ENCODE results near the gene DPPA5. TPM values are rescaled to one million over a fixed set of nuclear protein-coding genes. Genes with fewer than 3 reads are reported as not detected.
"Not testable (repeated sequence)": the region's sequence is repeated elsewhere in the genome, so short reads cannot be mapped to it uniquely, and the experiment has no call there.

Gene DPPA5, protein sequence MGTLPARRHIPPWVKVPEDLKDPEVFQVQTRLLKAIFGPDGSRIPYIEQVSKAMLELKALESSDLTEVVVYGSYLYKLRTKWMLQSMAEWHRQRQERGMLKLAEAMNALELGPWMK
- total RNA-seq = not detected in 2 replicates
- long read RNA-seq = 0 reads

GRCh38 chr6:73353636-73354593, at the start of gene DPPA5:
TSS of gene DPPA5 (minus strand) at chr6:73354276. CDS start at chr6:73354225, 51 bp downstream.
- H3K4me1 Mint-ChIP-seq (ENCODE audit: low read depth) = no peaks in the 10 kb centered on the region
- H3K4me3 Mint-ChIP-seq (ENCODE audit: low read depth) = no peak within 1 kb of the TSS
- H3K27ac Mint-ChIP-seq = no peak within 1 kb of the TSS
- no peak for DNase-seq (ENCODE audit: low spot score, unreplicated experiment)
- no peaks in the 10 kb centered on the region for H3K36me3 Mint-ChIP-seq (ENCODE audit: insufficient read depth)
- H3K27me3 Mint-ChIP-seq = peaks cover 13% of the 10 kb centered on the region
- no peaks in the 10 kb centered on the region for H3K9me3 Mint-ChIP-seq (ENCODE audit: low read depth)
- TF ChIP-seq, protein P1, sequence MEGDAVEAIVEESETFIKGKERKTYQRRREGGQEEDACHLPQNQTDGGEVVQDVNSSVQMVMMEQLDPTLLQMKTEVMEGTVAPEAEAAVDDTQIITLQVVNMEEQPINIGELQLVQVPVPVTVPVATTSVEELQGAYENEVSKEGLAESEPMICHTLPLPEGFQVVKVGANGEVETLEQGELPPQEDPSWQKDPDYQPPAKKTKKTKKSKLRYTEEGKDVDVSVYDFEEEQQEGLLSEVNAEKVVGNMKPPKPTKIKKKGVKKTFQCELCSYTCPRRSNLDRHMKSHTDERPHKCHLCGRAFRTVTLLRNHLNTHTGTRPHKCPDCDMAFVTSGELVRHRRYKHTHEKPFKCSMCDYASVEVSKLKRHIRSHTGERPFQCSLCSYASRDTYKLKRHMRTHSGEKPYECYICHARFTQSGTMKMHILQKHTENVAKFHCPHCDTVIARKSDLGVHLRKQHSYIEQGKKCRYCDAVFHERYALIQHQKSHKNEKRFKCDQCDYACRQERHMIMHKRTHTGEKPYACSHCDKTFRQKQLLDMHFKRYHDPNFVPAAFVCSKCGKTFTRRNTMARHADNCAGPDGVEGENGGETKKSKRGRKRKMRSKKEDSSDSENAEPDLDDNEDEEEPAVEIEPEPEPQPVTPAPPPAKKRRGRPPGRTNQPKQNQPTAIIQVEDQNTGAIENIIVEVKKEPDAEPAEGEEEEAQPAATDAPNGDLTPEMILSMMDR (IDR thresholded peaks at IDR 0.05; ENCODE audit: unreplicated experiment) = no peak

DNA sequence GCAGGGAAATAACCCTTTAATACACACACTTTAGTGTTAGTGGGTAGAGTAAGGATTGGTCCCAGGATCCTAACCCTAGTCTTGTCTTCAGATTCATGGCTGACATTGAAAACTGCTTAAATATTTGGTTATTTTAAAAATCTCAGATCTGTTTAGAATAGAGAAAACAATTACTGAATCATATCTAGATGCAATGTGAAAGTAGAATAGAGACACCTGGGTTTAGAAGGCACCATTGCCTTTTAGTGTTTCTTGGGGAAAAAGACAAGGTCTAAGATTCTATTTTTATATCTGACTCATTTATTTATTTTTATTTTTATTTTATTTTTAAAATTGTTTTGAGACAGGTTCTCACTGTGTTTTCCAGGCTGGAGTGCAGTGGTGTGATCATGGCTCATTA, 46.6 kb upstream of the DPPA5 start:
- no peaks in the 10 kb centered on the region for H3K27me3 Mint-ChIP-seq
- H3K4me3 Mint-ChIP-seq (ENCODE audit: low read depth) = no peak overlapping the region
- H3K27ac Mint-ChIP-seq = no peak overlapping the region
- no peak for DNase-seq (ENCODE audit: low spot score, unreplicated experiment)
- no peaks in the 10 kb centered on the region for H3K9me3 Mint-ChIP-seq (ENCODE audit: low read depth)
- peaks cover 5% of the 10 kb centered on the region for H3K4me1 Mint-ChIP-seq (ENCODE audit: low read depth)
- TF ChIP-seq, protein P1 (IDR thresholded peaks at IDR 0.05; ENCODE audit: unreplicated experiment) = no peak
- H3K36me3 Mint-ChIP-seq (ENCODE audit: insufficient read depth) = no peaks in the 10 kb centered on the region

GRCh38 chr6:73395875-73396274, 41.8 kb upstream of the DPPA5 start:
- Mint-ChIP-seq H3K36me3 (ENCODE audit: insufficient read depth) (no peaks in the 10 kb centered on the region), H3K4me1 (ENCODE audit: low read depth) (peaks cover 5% of the 10 kb centered on the region), H3K9me3 (ENCODE audit: low read depth) (no peaks in the 10 kb centered on the region), H3K27ac (no peak overlapping the region), H3K27me3 (peaks cover 8% of the 10 kb centered on the region), H3K4me3 (ENCODE audit: low read depth) (no peak overlapping the region)
- no peak for DNase-seq (ENCODE audit: low spot score, unreplicated experiment)
- TF ChIP-seq, protein P1 (IDR thresholded peaks at IDR 0.05; ENCODE audit: unreplicated experiment) = no peak

- Mint-ChIP-seq H3K27me3 (peaks cover 8% of the 10 kb centered on the region), H3K9me3 (ENCODE audit: low read depth) (no peaks in the 10 kb centered on the region), H3K27ac (no peak within 1 kb of the TSS), H3K4me3 (ENCODE audit: low read depth) (no peak within 1 kb of the TSS), H3K4me1 (ENCODE audit: low read depth) (peaks cover 3% of the 10 kb centered on the region), H3K36me3 (ENCODE audit: insufficient read depth) (no peaks in the 10 kb centered on the region)
- no peak for DNase-seq (ENCODE audit: low spot score, unreplicated experiment)
- TF ChIP-seq, protein P1 (IDR thresholded peaks at IDR 0.05; ENCODE audit: unreplicated experiment) = no peak
Observed at GRCh38 chr6:73394577-73395354, 40.7 kb upstream of the DPPA5 start, which contains the start of gene DDX43. TSS of gene DDX43 (plus strand) at chr6:73394828. CDS start at chr6:73394906, 78 bp downstream.

- Mint-ChIP-seq H3K36me3 (ENCODE audit: insufficient read depth) (no peaks in the 10 kb centered on the region), H3K9me3 (ENCODE audit: low read depth) (no peaks in the 10 kb centered on the region), H3K4me1 (ENCODE audit: low read depth) (peaks cover 1% of the 10 kb centered on the region), H3K4me3 (ENCODE audit: low read depth) (no peak overlapping the region), H3K27ac (no peak overlapping the region), H3K27me3 (peaks cover 12% of the 10 kb centered on the region)
- no peak for DNase-seq (ENCODE audit: low spot score, unreplicated experiment)
- TF ChIP-seq, protein P1 (IDR thresholded peaks at IDR 0.05; ENCODE audit: unreplicated experiment) = no peak
Observed at GRCh38 chr6:73393278-73393677, 39.2 kb upstream of the DPPA5 start.

GRCh38 chr6:73392188-73392587, 38.1 kb upstream of the DPPA5 start:
- not testable (repeated sequence) for H3K27ac Mint-ChIP-seq; H3K4me1 Mint-ChIP-seq (ENCODE audit: low read depth); H3K4me3 Mint-ChIP-seq (ENCODE audit: low read depth); H3K9me3 Mint-ChIP-seq (ENCODE audit: low read depth); H3K36me3 Mint-ChIP-seq (ENCODE audit: insufficient read depth); DNase-seq (ENCODE audit: low spot score, unreplicated experiment)
- peaks cover 17% of the 10 kb centered on the region for H3K27me3 Mint-ChIP-seq

All from progenitor cell of endocrine pancreas (in vitro differentiated cells).